H1 (cell line): ENCODE data around the gene IFI16. TPM values are rescaled to one million over a fixed set of nuclear protein-coding genes. Genes with fewer than 3 reads are reported as not detected.

Source experiments
- CTCF ChIA-PET: fragments of 300-600 bp; sonication (Branson Sonifier 250); formaldehyde crosslinking; loops from one replicate; lab custom pipeline; 2021; ENCODE audit not compliant: partially characterized antibody; lab: Charles Lee
- POLR2A ChIA-PET: fragments of 300-600 bp; sonication (Branson Sonifier 250); formaldehyde crosslinking; loops from one replicate; lab custom pipeline; 2021; ENCODE audit warnings: inconsistent platforms; ENCODE audit not compliant: partially characterized antibody; lab: Charles Lee
- DNase-seq, 2 experiments: peaks; one replicate each; pipeline versions ENCODE4 v3.0.0 to v3.0.0-alpha.2; 2010 to 2022; ENCODE audit warnings: low spot score in 2 of 2, low read depth in 1 of 2, mixed read lengths in 1 of 2
- FAIRE-seq: peaks from 2 replicates; lab custom pipeline; 2011; peaks lifted over from hg19 to GRCh38; lab: Jason Lieb, UNC
- H2AFZ ChIP-seq: 2 replicates; pipeline ENCODE4 v1.8.1; 2012; ENCODE audit warnings: low read length, inconsistent platforms
- H2AK5ac ChIP-seq: 2 replicates; pipeline ENCODE4 v1.6.1; 2013; ENCODE audit warnings: low read depth, low read length
- H2BK120ac ChIP-seq: replicated peaks from 2 replicates; pipeline ENCODE3; 2013; ENCODE audit warnings: low read depth, low read length, inconsistent platforms
- H2BK12ac ChIP-seq: 2 replicates; pipeline ENCODE4 v1.6.1; 2013; ENCODE audit warnings: low read depth, low read length
- H2BK15ac ChIP-seq: 2 replicates; pipeline ENCODE4 v1.6.1; 2013; ENCODE audit warnings: low read length
- H2BK20ac ChIP-seq: 2 replicates; pipeline ENCODE4 v1.6.1; 2013; ENCODE audit warnings: low read length
- H2BK5ac ChIP-seq: 2 replicates; pipeline ENCODE4 v1.6.1; 2013; ENCODE audit warnings: low read depth, low read length
- H3K14ac ChIP-seq: 2 replicates; pipeline ENCODE4 v1.6.1; 2013; ENCODE audit warnings: inconsistent platforms; ENCODE audit not compliant: insufficient read length
- H3K18ac ChIP-seq: 2 replicates; pipeline ENCODE4 v1.6.1; 2013; ENCODE audit warnings: low read length; ENCODE audit errors: extremely low read depth
- H3K23ac ChIP-seq: 2 replicates; pipeline ENCODE4 v1.6.1; 2013; ENCODE audit warnings: inconsistent platforms; ENCODE audit not compliant: insufficient read length
- H3K23me2 ChIP-seq: 2 replicates; pipeline ENCODE4 v1.6.1; 2013; ENCODE audit warnings: low read depth, low read length
- H3K27ac ChIP-seq: 2 replicates; pipeline ENCODE4 v1.6.1; 2011; ENCODE audit warnings: low read depth, low read length, inconsistent platforms
- H3K27me3 ChIP-seq, 4 experiments: replicated peaks in 1 of 4; 1 replicate in 1 of 4; 2 replicates in 3 of 4; pipeline versions ENCODE4 v1.6.1 to v1.8.1; 2011 to 2013; ENCODE audit warnings: low read length in 3 of 4, mild to moderate bottlenecking in 3 of 4, inconsistent platforms in 2 of 4, mixed read lengths in 2 of 4, moderate library complexity in 1 of 4; ENCODE audit not compliant: control insufficient read depth in 3 of 4, insufficient read depth in 3 of 4; ENCODE audit errors: extremely low read depth in 1 of 4
- H3K36me3 ChIP-seq, 4 experiments: 2 replicates each; pipeline versions ENCODE4 v1.6.1 to v1.8.1; 2011 to 2013; ENCODE audit warnings: mild to moderate bottlenecking in 4 of 4, low read length in 3 of 4, moderate library complexity in 2 of 4, control low read depth in 1 of 4, inconsistent platforms in 1 of 4; ENCODE audit not compliant: insufficient read depth in 4 of 4, control insufficient read depth in 2 of 4
- H3K4ac ChIP-seq: replicated peaks from 2 replicates; pipeline ENCODE3; 2013; ENCODE audit warnings: low read length, low read depth, mixed read lengths, inconsistent platforms; ENCODE audit not compliant: insufficient read length
- H3K4me1 ChIP-seq, 4 experiments: replicated peaks in 1 of 4; 1 replicate in 1 of 4; 2 replicates in 3 of 4; pipeline versions ENCODE4 v1.6.1 to v1.8.1; 2011 to 2013; ENCODE audit warnings: low read length in 3 of 4, inconsistent platforms in 2 of 4, mixed read lengths in 1 of 4; ENCODE audit not compliant: insufficient read depth in 4 of 4, control insufficient read depth in 3 of 4
- H3K4me2 ChIP-seq, 2 experiments: 2 replicates each; pipeline versions ENCODE4 v1.6.1 to v1.8.1; 2011 to 2013; ENCODE audit warnings: low read depth in 2 of 2, low read length in 2 of 2, control low read depth in 1 of 2, inconsistent platforms in 1 of 2, mild to moderate bottlenecking in 1 of 2; ENCODE audit not compliant: insufficient read depth in 1 of 2
- H3K4me3 ChIP-seq, 4 experiments: fragments of 200-600, 300-600 bp in 1 of 4; sonication (generic), shearing (Covaris generic), sonication (Bioruptor Twin) in 1 of 4; 2 replicates each; pipeline versions ENCODE4 v1.5.1 to v1.8.1; 2011 to 2016; ENCODE audit warnings: low read length in 4 of 4, low read depth in 3 of 4, control low read depth in 2 of 4, inconsistent platforms in 2 of 4, mild to moderate bottlenecking in 2 of 4, mixed read lengths in 1 of 4, moderate library complexity in 1 of 4; ENCODE audit not compliant: insufficient read depth in 2 of 4; ENCODE audit errors: extremely low read depth in 1 of 4
- H3K56ac ChIP-seq: replicated peaks from 2 replicates; pipeline ENCODE3; 2013; ENCODE audit warnings: low read depth, mild to moderate bottlenecking, mixed read lengths, low read length, inconsistent platforms; ENCODE audit not compliant: insufficient read length
- H3K79me1 ChIP-seq: 2 replicates; pipeline ENCODE4 v1.6.1; 2013; ENCODE audit warnings: low read depth, low read length, control low read depth
- H3K79me2 ChIP-seq, 2 experiments: 2 replicates each; pipeline versions ENCODE4 v1.6.1 to v1.8.1; 2012 to 2013; ENCODE audit warnings: low read length in 2 of 2, mild to moderate bottlenecking in 2 of 2, inconsistent platforms in 1 of 2; ENCODE audit not compliant: insufficient read depth in 2 of 2, control insufficient read depth in 1 of 2
- H3K9ac ChIP-seq, 4 experiments: replicated peaks in 1 of 4; 1 replicate in 1 of 4; 2 replicates in 3 of 4; pipeline versions ENCODE4 v1.6.1 to v1.8.1; 2011 to 2013; ENCODE audit warnings: low read depth in 3 of 4, low read length in 3 of 4, control low read depth in 2 of 4, mild to moderate bottlenecking in 2 of 4, moderate library complexity in 2 of 4, inconsistent platforms in 1 of 4; ENCODE audit errors: extremely low read depth in 1 of 4
- H3K9me3 ChIP-seq, 2 experiments: 2 replicates each; pipeline versions ENCODE4 v1.6.1 to v1.8.1; 2012 to 2013; ENCODE audit warnings: mild to moderate bottlenecking in 2 of 2, moderate library complexity in 2 of 2, control low read depth in 1 of 2, inconsistent platforms in 1 of 2, low read depth in 1 of 2, low read length in 1 of 2, mixed read lengths in 1 of 2; ENCODE audit not compliant: insufficient read depth in 2 of 2
- H4K20me1 ChIP-seq, 2 experiments: replicated peaks in 1 of 2; 2 replicates each; pipeline versions ENCODE3 to v1.8.1; 2011 to 2013; ENCODE audit warnings: inconsistent platforms in 2 of 2, low read length in 2 of 2, mild to moderate bottlenecking in 1 of 2; ENCODE audit not compliant: insufficient read depth in 2 of 2, control insufficient read depth in 1 of 2
- H4K5ac ChIP-seq: 2 replicates; pipeline ENCODE4 v1.6.1; 2013; ENCODE audit warnings: low read length, low read depth, mixed read lengths, inconsistent platforms; ENCODE audit not compliant: insufficient read length
- H4K8ac ChIP-seq: 2 replicates; pipeline ENCODE4 v1.8.0; 2013; ENCODE audit warnings: mild to moderate bottlenecking, moderate library complexity, low read length, inconsistent platforms; ENCODE audit not compliant: insufficient read depth; ENCODE audit errors: extremely low read depth
- H4K91ac ChIP-seq: replicated peaks from 2 replicates; pipeline ENCODE3; 2013; ENCODE audit warnings: low read length, mixed read lengths, inconsistent platforms; ENCODE audit not compliant: insufficient read length
- BACH1 ChIP-seq: IDR thresholded peaks from 2 replicates; pipeline ENCODE4 v1.6.1; 2012; ENCODE audit warnings: low read length, improper control_type of control experiment
- CEBPB ChIP-seq: IDR thresholded peaks from 2 replicates; pipeline ENCODE4 v1.6.1; 2012; ENCODE audit warnings: low read depth, low read length
- EGR1 ChIP-seq: IDR thresholded peaks from 2 replicates; pipeline ENCODE4 v1.6.1; 2011; ENCODE audit warnings: low read depth, low read length, borderline replicate concordance
- MAFK ChIP-seq: IDR thresholded peaks from 2 replicates; pipeline ENCODE4 v1.6.1; 2012; ENCODE audit warnings: low read depth, mild to moderate bottlenecking, improper control_type of control experiment, low read length
- NANOG ChIP-seq: IDR thresholded peaks from 2 replicates; pipeline ENCODE4 v1.6.1; 2011; ENCODE audit warnings: low read length, low read depth, mild to moderate bottlenecking, inconsistent platforms; ENCODE audit not compliant: insufficient read depth, poor library complexity, severe bottlenecking
- SIN3A ChIP-seq, 2 experiments: IDR thresholded peaks in 1 of 2; conservative IDR thresholded peaks in 1 of 2; 2 replicates each; pipeline ENCODE4 v1.6.1; 2011 to 2012; ENCODE audit warnings: low read length in 2 of 2, improper control_type of control experiment in 1 of 2, low read depth in 1 of 2, mild to moderate bottlenecking in 1 of 2
- SIX5 ChIP-seq: IDR thresholded peaks from 2 replicates; pipeline ENCODE4 v1.6.1; 2011; ENCODE audit warnings: mild to moderate bottlenecking, low read depth, low read length
- TAF7 ChIP-seq: optimal IDR thresholded peaks from 2 replicates; pipeline ENCODE3; 2011; ENCODE audit warnings: low read depth, mild to moderate bottlenecking, inconsistent platforms, low read length, moderate library complexity, borderline replicate concordance
- USF2 ChIP-seq: IDR thresholded peaks from 2 replicates; pipeline ENCODE4 v1.6.1; 2011; ENCODE audit warnings: low read length, improper control_type of control experiment
- WGBS, 2 experiments: shearing (Covaris generic) in 1 of 2; methylation state at CpG; one replicate each; pipeline versions ENCODE4 v1.1.6 to v1.1.7; 2013 to 2015; ENCODE audit warnings: low lambda C conversion rate in 2 of 2, mixed read lengths in 2 of 2, inconsistent platforms in 1 of 2, low coverage in 1 of 2, missing lambda C conversion rate in 1 of 2; ENCODE audit not compliant: insufficient replicate concordance in 2 of 2, insufficient coverage in 1 of 2, insufficient read length in 1 of 2; ENCODE audit errors: extremely low coverage in 1 of 2, missing lambda C conversion rate in 1 of 2; 5-methylcytosine and 5-hydroxymethylcytosine counted together
- polyA plus RNA-seq, 7 experiments: library from polyadenylated mRNA; depleted of rRNA in 3 of 7; stranded (reverse) in 5 of 7; unstranded in 2 of 7; fragments of >200 nt in 5 of 7; fragments of 200-250 nt in 2 of 7; gene quantifications; 1 replicate in 5 of 7; 2 replicates in 1 of 7; 4 replicates in 1 of 7; pipeline versions ENCODE4 v1.2.1 to v1.2.3, GENCODE V29; 2011 to 2013; ENCODE audit warnings: missing spikeins in 2 of 7, mixed read lengths in 2 of 7
- total RNA-seq: library from RNA; stranded (reverse); fragmentation: NEBNext Ultra II Directional; extraction: Animal tissue kit (Norgen Biotek cat#: 25700); gene quantifications from 2 replicates; pipeline ENCODE4 v1.2.1, GENCODE V29; 2021

IFI16 gene
- total and polyA plus RNA-seq, 2 of the 8 experiments (the other 6 are each of a cell fraction or from before 2014, with no cell fraction given) = 0.63 to 0.74 TPM

DNA sequence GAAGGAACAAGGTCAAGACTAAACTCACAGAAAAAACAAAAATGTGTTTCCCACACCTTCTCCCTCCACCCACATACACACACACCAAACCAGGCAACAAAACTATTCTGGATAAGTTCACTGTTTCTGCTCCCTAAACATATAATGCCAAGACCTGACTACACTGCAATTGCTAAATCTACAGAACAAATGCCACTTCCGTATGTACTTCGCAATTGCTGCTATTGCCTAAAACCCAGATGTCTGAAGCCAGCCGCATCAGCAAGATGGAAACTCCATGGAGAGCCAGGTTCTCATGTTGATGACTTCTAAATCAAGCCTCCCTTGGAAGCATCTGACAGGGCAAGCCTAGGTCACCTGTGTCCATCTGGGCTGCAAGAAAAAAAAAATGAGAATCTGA is 75.2 kb downstream of the IFI16 start:
- WGBS, 2 experiments = 98% methylated on average over 3 of the region's 3 CpGs; no CpG with 5 or more reads in 1 of the 2 experiments

More for the DNA sequence above, 75.2 kb downstream of the IFI16 start:
- Histone ChIP-seq H3K4me3 (no peak overlapping the region), H2BK20ac (no peak overlapping the region), H3K9ac (no peak overlapping the region), H3K56ac (no peak overlapping the region), H2BK120ac (no peak overlapping the region), H3K23me2 (no peaks in the 10 kb centered on the region; the same call in 1 of the 2 replicates), H3K4me2 (no peak overlapping the region), H4K20me1 (no peaks in the 10 kb centered on the region), H3K79me1 (no peaks in the 10 kb centered on the region), H3K4ac (no peak overlapping the region), H3K27ac (no peak overlapping the region), H2AFZ (no peak overlapping the region), H2BK5ac (no peak overlapping the region), H3K79me2 (no peaks in the 10 kb centered on the region), H3K14ac (no peak overlapping the region), H4K8ac (no peak overlapping the region), H3K27me3 (no peaks in the 10 kb centered on the region), H3K23ac (no peak overlapping the region), H2AK5ac (no peak overlapping the region), H3K4me1 (no peaks in the 10 kb centered on the region), H4K91ac (no peak overlapping the region), H3K9me3 (no peaks in the 10 kb centered on the region), H4K5ac (no peak overlapping the region), H3K18ac (no peak overlapping the region), H2BK15ac (no peak overlapping the region), H2BK12ac (no peak overlapping the region), H3K36me3 (no peaks in the 10 kb centered on the region)
- ChIA-PET POLR2A (no interaction called here), CTCF (interaction anchor here (1.2 to 3.4 kb wide), 2 partner anchors 9 to 13 kb away, joined by 3 to 16 read pairs; partner anchors contain the start of gene AIM2)
- no peak for DNase-seq
- TF ChIP-seq NANOG (no peak), SIN3A (conservative IDR thresholded peaks at IDR 0.05 in 1 of 2, IDR thresholded peaks at IDR 0.05 in 1 of 2; ENCODE audit: low read depth in 1 of 2, low read length in 2 of 2) (no peak), TAF7 (no peak), SIX5 (no peak), CEBPB (no peak), EGR1 (no peak), BACH1 (no peak), MAFK (no peak), USF2 (no peak)
- FAIRE-seq = no peak
